Ascending aorta (tissue), 2 donors: ENCODE data around the gene UBL4B. TPM values are rescaled to one million over a fixed set of nuclear protein-coding genes. Genes with fewer than 3 reads are reported as not detected.

ENCODE experiments used
- DNase-seq, 2 donors: peaks; one replicate each; pipeline ENCODE4 v3.0.0-alpha.2; 2019; ENCODE audit warnings: low spot score in 2 of 2
- H3K27ac ChIP-seq, 2 donors: fragments of 200-600 bp; sonication (generic); one replicate each; pipeline ENCODE4 v1.5.1; 2016 to 2017; ENCODE audit warnings: mild to moderate bottlenecking in 1 of 2
- H3K27me3 ChIP-seq: fragments of 200-600 bp; sonication (generic); one replicate; pipeline ENCODE4 v1.5.1; 2017
- H3K36me3 ChIP-seq, 2 donors: fragments of 200-600 bp; sonication (generic); one replicate each; pipeline ENCODE4 v1.5.1; 2016
- H3K4me1 ChIP-seq, 2 donors: fragments of 200-600 bp; sonication (generic); one replicate each; pipeline ENCODE4 v1.5.1; 2016 to 2017; ENCODE audit warnings: mild to moderate bottlenecking in 1 of 2
- H3K4me3 ChIP-seq, 2 donors: fragments of 200-600 bp; sonication (generic); one replicate each; pipeline ENCODE4 v1.5.1; 2016 to 2017; ENCODE audit warnings: mild to moderate bottlenecking in 1 of 2
- H3K9me3 ChIP-seq, 2 donors: fragments of 200-600 bp; sonication (generic); one replicate each; pipeline ENCODE4 v1.5.1; 2016
- intact Hi-C: fragments of 100-400 bp; cut with DNase I; formaldehyde crosslinking; loops from one replicate; pipeline ENCODE4 v1.15.1; 2023
- total RNA-seq: library from RNA; depleted of rRNA; stranded (reverse); fragments of >200 nt; gene quantifications from one replicate; pipeline ENCODE4 v1.1.0, GENCODE V29; 2016
- TF ChIP-seq, protein P1 (sequence below), 3 experiments: fragments of 200-600 bp in 2 of 3; fragments of 450-650 bp in 1 of 3; sonication (generic) in 2 of 3; IDR thresholded peaks; one replicate each; pipeline ENCODE4 v1.5.1; 2016 to 2019; ENCODE audit warnings: antibody characterized with exemption in 3 of 3, mild to moderate bottlenecking in 1 of 3, moderate library complexity in 1 of 3

UBL4B gene
- total RNA-seq, 1 donor from 2014 or later, result not detected

- no peaks in the 10 kb centered on the region for H3K4me1 ChIP-seq
- H3K36me3 ChIP-seq, result no peaks in the 10 kb centered on the region
- intact Hi-C loops, result no loop called here
- H3K27ac ChIP-seq, result no peak overlapping the region
- TF ChIP-seq, protein P1, sequence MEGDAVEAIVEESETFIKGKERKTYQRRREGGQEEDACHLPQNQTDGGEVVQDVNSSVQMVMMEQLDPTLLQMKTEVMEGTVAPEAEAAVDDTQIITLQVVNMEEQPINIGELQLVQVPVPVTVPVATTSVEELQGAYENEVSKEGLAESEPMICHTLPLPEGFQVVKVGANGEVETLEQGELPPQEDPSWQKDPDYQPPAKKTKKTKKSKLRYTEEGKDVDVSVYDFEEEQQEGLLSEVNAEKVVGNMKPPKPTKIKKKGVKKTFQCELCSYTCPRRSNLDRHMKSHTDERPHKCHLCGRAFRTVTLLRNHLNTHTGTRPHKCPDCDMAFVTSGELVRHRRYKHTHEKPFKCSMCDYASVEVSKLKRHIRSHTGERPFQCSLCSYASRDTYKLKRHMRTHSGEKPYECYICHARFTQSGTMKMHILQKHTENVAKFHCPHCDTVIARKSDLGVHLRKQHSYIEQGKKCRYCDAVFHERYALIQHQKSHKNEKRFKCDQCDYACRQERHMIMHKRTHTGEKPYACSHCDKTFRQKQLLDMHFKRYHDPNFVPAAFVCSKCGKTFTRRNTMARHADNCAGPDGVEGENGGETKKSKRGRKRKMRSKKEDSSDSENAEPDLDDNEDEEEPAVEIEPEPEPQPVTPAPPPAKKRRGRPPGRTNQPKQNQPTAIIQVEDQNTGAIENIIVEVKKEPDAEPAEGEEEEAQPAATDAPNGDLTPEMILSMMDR (IDR thresholded peaks at IDR 0.05), result no peak
- DNase-seq, result no peak
- no peaks in the 10 kb centered on the region for H3K9me3 ChIP-seq
- H3K4me3 ChIP-seq, result no peak overlapping the region
- H3K27me3 ChIP-seq, result no peaks in the 10 kb centered on the region
These were observed 48.9 kb downstream of the UBL4B start for GRCh38 chr1:110161165-110161564.

DNA sequence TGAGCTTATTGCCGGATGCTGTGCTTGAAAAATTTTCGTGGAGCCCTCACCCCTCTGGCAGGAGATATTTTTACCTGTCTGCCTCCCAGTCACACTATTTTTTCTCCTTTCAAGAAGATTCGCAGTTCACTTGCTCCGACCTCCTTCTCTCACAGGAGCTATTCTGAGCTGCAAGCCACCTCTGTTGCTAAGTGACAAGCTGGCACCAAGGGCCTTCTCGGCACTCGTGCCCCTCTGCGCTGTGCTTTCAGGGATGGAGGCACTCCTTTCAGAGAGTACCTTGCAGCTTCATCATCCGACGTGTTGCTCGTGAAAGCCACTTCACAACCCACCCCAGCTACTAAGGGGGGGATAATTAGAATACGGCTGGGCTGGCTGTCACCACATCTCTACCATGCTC, 49.6 kb downstream of the UBL4B start:
- intact Hi-C loops, result no loop called here
- no peak for DNase-seq
- no peak overlapping the region for H3K4me3 ChIP-seq
- no peak overlapping the region for H3K27ac ChIP-seq
- no peaks in the 10 kb centered on the region for H3K9me3 ChIP-seq
- H3K4me1 ChIP-seq, result no peaks in the 10 kb centered on the region
- H3K36me3 ChIP-seq, result no peaks in the 10 kb centered on the region
- TF ChIP-seq, protein P1 (IDR thresholded peaks at IDR 0.05), result no peak
- H3K27me3 ChIP-seq, result no peaks in the 10 kb centered on the region

Other genes with a start within 250 kb of the UBL4B start
- gene CSF1, start 201.6 kb upstream of the UBL4B start, total RNA-seq, result 140 TPM
- 49.1 TPM for gene AHCYL1, start 127.7 kb upstream of the UBL4B start, total RNA-seq
- gene STRIP1, start 77.8 kb upstream of the UBL4B start, total RNA-seq, result 20.0 TPM
- gene ALX3, start 41.8 kb upstream of the UBL4B start, total RNA-seq, result not detected
- gene SLC6A17, start 38.1 kb downstream of the UBL4B start, total RNA-seq, result 0.11 TPM
- 8.4 TPM for gene KCNC4, start 97.9 kb downstream of the UBL4B start, total RNA-seq
- 13.6 TPM for gene RBM15, start 226.9 kb downstream of the UBL4B start, total RNA-seq